ENCODE results near the gene IGF2BP2. TPM values are rescaled to one million over a fixed set of nuclear protein-coding genes. Genes with fewer than 3 reads are reported as not detected.

Gene IGF2BP2
- total and polyA plus RNA-seq, 2 of the 8 experiments (the other 6 are each of a cell fraction or from before 2014, with no cell fraction given), result 7.4 to 121 TPM

DNA sequence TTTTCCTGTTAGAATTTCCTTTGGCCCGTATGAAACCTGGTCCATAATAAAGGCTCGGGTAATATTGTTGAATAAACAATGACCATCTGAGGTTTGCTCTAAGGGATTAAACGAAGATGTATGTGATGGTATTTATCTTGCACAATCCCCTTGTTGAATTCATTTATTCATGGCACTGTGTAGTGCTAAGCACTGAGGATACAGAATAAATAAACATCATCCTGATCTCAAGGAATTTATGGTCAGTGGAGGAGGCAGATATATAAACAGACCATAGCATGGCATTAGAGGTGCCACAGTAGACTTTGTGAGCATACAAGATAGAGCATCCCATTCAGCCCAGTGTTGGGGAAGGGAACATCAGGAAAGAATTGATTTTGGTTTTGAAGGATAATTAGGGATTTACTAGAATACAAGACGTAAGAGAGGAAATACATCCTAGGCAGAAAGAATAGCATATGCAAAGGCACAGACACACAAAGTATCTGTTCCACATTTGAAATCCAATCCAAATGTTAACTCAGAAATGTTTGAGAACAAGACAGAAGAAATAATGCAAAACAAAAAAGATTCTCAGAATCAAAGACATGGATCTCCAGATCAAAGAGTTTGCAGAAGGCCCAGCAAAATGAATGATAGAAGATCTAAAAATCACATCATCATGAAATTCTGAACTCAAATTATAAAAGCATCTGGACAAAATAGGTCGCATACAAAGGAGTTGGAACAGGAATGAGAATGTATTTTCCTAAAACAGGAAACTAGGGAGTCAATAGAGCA is 5.4 kb upstream of the IGF2BP2 start (continued):
- TF ChIP-seq CEBPB (IDR thresholded peaks at IDR 0.05; ENCODE audit: low read depth, low read length), result no peak
- no peak for TF ChIP-seq CTBP2 (IDR thresholded peaks at IDR 0.05; ENCODE audit: borderline replicate concordance, insufficient read depth, insufficient read length, low read length)
- TF ChIP-seq, protein P1, sequence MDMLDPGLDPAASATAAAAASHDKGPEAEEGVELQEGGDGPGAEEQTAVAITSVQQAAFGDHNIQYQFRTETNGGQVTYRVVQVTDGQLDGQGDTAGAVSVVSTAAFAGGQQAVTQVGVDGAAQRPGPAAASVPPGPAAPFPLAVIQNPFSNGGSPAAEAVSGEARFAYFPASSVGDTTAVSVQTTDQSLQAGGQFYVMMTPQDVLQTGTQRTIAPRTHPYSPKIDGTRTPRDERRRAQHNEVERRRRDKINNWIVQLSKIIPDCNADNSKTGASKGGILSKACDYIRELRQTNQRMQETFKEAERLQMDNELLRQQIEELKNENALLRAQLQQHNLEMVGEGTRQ (IDR thresholded peaks at IDR 0.05; ENCODE audit: low read length), result no peak
- TF ChIP-seq NANOG (IDR thresholded peaks at IDR 0.05; ENCODE audit: insufficient read depth, low read depth, low read length, poor library complexity, severe bottlenecking), result no peak
- TF ChIP-seq CREB1 (IDR thresholded peaks at IDR 0.05), result no peak
- TF ChIP-seq SUZ12 (IDR thresholded peaks at IDR 0.05; ENCODE audit: low read length), result no peak
- TF ChIP-seq RAD21 (IDR thresholded peaks at IDR 0.05 in 1 of 2, conservative IDR thresholded peaks at IDR 0.05 in 1 of 2; ENCODE audit: low read depth in 2 of 2, low read length in 2 of 2), result no peak

Measured in H1 (cell line).